SW 1271 (cell line): ENCODE data around the gene SNRPD3.
"Not testable (repeated sequence)": the region's sequence is repeated elsewhere in the genome, so short reads cannot be mapped to it uniquely, and the experiment has no call there.

Experiments
- DNase-seq, 2 experiments: peaks; one replicate each; lab custom pipeline; 2025; lab: John Stamatoyannopoulos, UW

The SNRPD3 gene

DNA sequence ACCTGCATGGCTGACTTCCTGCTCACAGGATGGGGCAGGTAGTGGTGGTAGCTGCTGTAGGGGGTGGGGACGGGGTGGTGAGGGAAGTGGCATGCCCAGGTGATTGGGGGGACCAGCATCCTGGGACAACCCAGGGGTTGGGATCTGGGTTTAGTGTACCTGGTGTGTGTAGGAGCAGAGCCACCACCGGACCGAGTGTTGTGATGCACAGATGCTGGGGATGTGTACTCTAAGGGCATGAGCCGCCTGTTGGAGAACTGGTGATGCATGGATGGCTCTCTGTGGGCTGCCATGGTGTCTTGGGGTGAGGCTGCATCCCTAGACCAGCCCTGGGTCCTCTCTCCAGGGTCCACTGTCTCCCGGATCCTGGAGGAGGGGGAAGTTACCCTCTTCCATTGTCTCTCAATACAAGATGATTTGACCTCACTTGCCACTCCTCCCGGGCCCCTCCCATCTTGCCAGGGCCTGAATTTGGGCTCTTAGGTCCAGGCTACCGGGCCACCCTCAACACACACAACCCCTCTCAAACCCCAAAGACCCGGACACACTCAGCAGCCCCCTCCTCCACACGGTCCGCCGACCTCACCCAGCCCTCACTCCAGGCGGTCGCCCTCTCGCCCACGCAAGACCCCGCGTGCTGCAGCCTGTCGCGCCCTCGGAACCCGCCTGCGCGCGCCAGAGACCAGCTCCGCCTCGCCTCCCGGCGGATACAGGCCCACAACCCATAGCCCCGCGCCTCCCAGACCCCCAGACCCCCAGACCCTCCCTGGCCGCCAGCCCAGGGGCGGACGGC is 36.5 kb downstream of the SNRPD3 start:
- no peak for DNase-seq

DNA sequence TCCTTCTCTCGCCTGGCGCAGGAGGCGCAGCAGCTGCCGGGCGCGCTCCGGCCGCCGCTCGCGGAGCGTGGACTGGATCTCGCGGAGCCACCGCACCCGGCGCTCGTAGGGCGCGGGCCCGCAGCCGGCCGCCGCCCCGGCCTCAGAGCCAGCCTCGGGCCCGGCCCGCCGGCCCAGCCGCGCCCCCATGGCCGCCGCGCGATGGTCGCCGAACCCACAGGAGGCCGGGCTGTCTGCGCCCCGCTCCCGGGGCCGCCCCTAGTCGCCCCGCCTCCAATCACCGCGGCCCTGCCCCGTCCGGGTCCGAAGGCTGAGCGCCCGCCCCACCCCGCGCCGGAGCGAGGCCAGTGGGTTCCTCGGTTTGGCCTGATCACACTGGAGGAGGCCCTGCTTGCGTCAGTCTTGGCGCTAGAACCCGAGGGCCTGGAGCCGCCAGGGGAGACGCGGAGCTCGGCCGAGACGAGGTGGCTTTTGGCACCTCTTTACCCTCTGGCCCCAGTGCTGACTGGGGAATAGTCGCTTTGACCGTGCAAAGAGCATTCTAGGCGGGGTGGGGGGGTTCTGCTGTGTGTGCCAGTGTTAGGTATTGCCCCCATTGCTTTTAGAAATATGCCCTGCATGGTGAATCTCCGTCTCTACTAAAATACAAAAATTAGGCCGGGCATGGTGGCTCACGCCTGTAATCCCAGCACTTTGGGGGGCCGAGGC is 37.2 kb downstream of the SNRPD3 start, which contains the start of gene LRRC75B:
Gene LRRC75B (minus strand): TSS at position 223 of the 708 bp plus-strand sequence. CDS start 34 bp downstream, at position 189.
- DNase-seq, result peak; percentile 24 to 45

DNA sequence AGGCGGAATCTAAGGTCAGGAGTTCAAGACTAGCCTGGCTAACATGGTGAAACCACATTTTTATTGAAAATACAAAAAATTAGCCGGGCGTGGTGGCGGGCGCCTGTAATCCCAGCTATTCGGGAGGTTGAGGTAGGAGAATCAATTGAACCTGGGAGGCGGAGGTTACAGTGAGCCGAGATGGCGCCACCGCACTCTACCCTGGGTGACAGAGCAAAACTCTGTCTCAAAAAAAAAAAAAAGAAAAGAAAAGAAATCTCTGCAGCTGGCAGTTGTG is 37.7 kb downstream of the SNRPD3 start:
- not testable (repeated sequence) for DNase-seq

DNA sequence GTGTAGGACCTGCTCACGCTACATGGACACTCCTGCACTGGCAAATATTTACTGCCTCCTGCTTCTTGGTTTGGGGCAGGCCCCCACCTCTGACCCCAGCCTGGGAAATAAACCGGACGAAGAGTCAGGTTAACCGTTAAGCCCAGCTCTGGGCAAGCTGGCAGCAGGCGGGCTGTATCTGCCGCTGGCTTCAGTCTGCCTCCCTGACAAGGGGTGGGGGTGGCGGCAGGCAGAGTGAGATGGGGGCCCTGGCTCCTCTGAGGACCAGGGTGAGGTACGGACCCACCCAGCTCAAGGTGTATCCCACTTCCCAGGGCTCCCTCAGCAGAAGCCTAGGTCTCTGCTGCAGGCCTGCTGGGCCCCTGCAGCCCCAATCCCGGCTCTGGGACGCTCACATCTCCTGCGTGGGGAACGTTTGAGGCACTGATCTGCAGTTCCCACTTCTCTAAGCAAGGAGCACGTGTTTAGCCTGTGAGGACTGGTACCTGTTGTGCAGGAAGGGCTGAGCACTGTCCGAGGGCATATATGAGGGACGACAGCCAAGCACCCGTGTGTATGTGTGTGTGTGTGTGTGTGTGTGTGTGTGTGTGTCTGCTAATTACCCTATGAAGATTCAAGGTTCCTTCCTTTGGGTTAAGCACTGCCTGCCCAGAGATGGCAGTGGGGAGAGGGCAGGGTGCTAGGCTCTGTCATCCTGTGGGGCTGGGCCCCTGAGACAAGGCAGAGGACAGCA is 38.2 kb downstream of the SNRPD3 start:
- DNase-seq, result no peak

DNA sequence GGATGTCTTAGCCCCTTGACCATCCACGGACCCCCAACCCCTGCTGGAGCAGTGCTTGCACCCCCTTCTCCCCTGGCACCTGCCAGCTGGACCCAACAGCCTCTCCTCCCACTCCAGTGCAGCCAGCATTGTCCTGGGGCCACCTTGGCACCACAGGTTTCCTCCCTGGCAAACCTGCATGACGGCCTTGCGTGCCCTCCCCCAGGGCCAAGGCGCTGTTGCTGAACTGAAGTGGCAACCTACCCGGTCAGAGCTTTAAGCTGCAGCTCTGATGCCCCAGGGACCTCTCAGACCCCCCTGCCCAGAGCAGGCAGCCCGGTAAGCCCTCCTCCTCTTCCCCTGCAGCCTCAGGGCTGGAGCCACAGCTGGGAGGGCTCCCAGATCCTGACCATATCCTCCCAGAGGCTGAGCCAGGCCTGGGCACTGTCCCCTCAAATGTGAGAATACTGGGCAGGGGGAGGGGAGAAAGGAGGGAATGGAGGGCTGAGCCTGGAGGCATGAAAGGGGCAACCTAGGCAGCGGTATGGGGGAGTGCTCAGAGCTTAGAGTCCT is 38.8 kb downstream of the SNRPD3 start:
- no peak for DNase-seq

DNA sequence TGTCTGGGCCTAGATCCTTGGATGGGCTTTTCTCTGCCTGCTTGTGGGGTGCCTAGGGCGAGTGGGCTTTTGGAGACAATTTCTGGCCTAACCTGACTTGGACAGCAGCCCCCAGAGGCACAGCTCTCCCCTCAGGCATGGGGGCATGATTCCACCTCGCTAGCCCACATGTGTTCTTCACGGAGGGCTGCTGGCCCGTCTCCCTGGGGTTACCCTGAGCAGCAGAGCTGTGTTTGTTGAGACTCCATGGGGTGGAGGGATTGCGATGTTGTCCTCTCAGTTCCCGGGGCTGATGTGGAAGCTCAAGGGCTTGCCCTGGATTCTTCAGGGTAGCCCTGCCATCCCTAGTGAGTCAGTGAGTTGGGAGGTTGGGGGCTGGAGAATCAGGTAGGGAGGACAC is 39.4 kb downstream of the SNRPD3 start:
- DNase-seq, result no peak

DNA sequence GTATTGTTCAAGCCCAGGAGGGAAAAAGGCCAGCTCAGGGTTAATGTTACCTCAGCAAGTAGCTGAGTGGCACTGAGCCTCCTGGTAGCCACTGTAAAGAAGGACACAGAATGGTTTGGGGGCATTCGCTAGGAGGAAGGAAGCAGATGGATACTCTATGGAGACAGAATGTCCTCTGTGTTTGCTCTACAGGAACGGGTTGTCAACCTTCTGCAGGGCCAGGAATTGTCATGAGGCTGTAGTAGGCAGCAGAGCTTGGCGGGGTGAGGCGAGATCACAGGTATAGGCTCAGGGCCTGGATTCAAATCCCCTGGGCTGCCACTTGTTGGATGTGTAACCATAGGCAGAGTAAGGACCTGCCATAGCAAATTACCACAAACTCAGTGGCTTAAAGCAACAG is 40.1 kb downstream of the SNRPD3 start:
- no peak for DNase-seq

DNA sequence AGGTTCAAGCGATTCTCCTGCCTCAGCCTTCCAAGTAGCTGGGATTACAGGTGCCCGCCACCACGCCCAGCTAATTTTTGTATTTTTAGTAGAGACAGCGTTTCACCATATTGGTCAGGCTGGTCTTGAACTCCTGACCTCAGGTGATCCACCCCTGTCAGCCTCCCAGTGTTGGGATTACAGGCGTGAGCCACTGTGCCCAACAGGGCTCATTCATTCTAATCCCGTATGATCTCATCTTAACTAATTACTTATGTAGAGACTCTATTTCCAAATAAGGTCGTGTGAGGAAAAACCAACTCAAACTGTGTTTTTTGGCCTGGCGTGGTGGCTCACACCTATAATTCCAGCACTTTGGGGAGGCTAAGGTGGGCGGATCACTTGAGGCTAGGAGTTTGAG is 41.3 kb downstream of the SNRPD3 start:
- DNase-seq, result not testable (repeated sequence)

DNA sequence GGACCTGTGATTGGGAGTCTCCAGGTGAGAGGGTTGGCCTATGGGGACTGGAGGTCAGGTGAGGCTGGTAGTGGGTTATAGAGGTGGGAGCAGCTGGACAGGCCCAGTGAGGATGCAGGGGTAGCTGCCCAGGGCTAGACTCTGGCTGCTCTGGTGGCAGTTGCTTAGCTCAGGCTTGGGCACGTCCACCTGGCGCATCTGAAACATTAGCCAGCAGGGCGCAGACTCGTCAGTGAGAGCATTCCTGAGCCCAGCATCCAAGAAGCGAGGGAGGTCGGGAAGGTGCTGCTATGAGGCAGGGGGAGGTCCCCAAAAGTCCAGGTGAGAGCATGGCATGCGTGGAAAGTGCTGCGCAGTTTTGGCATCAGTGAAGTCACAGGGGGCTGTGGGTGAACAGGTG is 43.7 kb downstream of the SNRPD3 start:
- DNase-seq, result no peak

DNA sequence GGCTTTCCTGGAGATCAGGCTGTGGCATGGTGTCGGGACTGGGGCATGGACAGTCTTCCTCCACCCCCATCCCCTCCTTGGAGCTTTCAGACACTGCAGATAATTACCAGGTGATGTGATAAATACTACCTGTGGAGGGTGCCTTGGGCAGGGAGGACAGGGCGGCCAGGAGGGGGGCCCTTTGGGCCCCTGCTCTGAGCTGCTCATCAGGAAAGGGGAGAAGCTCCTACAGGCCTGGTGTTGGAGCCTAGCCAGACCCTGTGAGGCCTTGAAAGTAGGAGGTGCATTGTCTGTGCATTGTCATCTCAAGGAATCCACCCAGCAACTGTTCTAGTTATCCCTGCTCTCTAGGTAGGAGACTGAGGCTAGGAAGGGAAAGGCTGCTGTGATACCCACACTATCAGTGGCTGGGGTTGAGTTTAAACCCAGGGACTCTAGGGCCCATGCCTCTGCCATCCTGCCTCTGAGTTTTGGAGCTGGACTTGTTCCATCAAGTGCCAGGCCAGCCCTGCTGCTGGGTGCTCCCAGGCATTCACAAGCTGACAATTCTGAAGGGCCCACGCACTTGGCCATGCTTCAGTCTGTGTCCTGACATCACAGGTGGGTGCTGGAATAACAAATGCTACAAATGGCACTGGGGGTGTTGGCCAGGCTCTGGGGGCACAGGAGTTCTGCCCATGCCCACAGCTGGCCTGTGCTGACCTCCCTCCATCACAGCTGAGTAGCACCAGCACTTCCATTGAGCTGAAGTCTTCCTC is 44.3 kb downstream of the SNRPD3 start:
- not testable (repeated sequence) for DNase-seq

DNA sequence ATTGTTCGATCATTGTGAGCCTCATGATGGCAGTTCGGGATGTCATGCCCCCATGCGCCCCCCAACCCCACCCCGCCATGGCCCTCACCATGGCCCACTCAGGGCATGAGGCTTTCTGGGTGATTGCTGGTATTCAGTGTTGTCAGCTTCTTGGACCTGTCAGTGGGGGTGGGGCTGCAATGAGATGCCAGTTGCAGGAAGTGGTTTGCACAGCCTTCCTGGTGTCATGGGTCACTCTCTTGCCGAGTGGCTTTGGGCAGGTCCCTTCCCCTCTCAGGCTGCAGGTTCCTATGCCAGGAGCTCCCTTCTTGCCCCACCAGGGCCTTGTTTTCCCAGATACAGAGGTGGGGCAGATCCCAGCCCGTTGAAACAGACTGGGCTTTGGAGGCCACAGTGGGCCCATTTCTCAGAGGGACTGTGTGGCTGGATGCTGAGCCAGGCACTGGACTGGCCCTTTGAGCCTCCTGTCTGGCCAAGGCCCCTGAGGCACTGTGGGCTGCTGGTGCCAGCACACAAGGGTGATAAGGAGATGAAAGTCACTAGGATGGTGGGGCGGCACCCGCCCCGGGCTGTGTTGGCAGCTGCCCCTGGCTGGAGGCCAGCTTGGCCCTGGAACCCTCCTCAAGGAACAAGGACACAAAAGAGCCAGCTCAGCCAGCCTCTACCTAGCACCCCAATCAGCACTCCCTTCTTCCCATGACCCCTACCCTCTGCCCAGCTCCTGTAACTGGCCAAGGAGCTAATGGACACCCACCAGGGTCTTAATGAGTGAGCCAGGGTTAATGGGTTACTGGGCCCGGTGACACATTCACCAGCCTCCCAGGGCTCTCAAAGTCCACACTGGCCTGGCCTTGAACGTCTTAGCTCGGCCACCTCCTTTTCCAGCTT is 45.7 kb downstream of the SNRPD3 start:
- no peak for DNase-seq

DNA sequence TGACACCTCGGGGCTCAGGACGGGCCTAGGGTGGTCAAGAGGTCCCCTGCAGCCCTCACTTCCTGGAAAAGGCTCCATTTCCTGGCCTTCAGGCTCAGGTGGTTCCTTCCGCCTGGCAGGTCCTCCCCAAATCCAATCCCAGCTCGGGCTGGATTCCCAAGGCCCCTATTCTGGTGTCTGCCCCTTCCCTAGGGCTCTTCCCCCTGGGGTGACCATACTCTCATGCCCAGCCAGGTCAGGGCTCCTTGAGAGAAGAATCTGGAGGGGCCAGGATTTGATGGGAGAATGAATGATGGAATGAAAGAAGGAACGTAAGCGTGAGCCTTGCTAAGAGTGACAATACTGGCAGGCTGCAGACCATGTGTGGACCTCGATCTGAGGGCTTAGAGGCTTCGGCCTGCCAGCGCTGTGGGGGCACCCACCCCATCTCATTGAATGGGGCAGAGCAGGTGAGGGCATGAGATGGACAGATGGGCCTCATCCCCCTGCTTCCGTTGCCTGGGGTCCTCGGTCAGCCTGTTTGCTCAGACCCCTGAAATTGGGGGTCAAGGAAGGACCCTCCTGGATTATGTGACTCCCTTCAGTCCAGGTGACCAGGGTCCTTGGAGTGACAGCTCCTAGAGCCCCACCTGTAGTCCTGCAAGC is 46.4 kb downstream of the SNRPD3 start:
- DNase-seq, result not testable (repeated sequence)

DNA sequence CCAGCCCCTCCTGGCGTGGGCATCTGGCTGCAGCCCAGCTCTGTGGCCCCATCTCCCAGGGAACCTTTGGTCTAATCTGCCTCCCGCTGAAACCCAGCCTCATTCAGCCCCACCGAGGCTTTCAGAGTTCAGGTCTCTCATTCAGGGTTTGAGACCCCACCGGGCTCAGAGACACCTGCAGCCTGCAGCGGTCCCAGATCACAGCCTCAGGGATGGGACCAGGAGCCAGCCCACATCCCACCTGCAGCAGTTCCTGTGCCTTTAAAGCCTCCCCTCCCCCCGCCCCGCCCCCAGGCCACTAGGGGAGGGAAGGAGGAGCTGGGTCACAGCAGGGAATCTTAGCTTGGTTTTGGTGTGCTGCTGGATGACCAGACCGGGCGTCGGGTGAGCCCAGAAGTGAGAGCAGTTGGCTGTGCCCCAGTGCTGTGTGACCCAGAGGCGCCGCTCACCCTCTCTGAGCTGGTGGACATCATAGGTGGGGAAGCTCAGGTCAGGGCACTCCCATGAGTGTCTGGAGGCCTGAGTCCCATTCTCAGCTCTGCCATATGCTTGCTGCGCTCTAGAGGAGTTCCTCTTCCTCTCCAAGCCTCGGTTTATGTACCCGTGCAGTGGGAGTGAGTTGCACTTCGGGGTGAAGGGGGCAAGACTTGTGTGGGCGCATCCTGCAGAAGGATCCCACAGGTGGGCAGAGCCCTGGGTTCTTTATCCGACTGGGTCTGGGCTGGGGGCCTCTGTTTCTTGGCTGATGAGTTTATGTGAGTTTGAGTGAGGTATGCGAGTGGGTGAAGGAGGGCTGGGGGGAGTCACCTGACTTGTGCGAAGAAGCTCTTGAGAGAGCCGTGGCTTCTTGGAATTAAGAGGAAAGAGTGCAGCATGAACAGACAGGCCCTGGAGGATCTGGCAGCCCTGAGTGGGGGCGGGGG is 47.3 kb downstream of the SNRPD3 start, which contains the start of gene GGT1:
Gene GGT1 (plus strand): TSS at position 347 of the 923 bp plus-strand sequence. CDS start 7,889 bp downstream, outside the sequence.
- not testable (repeated sequence) for DNase-seq

DNA sequence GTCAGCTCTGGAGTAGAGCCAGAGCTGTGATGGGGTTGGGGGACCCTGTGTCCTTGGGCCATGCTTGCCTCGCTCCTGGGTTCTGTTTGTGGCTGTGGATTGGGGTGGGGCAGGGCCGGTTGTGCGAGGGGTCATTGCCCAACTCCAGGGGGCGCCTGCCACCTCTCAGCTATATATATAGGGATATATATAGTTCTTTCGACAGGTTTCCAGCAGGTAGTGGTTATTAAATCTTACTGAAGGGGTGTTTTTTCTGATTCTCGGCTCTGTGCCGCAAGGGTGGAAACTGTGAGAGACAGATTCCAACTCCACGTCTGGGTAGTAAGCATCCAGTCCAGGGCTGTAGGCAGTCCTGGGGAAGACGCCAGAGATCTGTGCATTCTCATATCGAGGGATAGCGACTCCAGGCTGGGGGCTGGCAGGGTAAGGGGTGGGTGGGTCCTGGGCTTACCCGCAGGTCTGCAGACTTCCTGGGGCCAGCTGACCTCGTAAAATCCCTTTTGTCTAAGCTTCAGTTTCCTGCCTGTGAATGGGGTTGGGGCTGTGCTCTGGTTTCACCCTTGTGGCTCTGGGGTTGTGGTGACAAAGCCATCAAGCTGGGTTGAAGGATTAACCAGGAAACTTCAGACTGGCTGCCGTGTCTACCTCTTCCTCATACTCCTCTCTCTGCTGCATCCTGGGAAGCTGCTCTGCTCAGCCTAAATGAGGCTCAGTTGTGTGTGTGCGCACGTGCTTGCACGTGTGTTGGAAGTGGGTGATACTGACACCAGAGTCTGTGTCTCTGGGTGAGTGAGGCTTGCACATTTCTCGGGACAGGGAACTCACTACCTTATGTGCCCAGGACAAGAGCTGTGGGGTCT is 48.2 kb downstream of the SNRPD3 start:
- DNase-seq, result not testable (repeated sequence)

DNA sequence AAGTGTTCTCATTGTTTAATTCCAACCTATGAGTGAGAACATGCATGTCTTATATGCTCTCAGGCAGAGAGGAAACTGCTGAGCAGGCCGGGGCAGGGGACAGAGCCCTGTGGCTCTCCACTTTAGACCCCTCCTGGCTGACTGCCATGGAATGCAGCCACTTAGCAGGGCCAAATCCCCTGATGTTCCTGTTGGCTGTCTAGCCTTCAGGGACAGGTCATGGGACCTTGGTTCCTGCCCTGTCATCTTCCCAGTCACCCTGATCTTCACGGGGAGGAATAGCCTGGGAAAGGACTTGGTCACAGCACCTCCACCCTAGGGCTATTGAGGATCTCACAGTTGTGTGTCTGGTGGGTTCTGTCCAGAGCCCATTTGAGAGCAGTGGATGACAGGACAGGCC is 50.5 kb downstream of the SNRPD3 start:
- not testable (repeated sequence) for DNase-seq

DNA sequence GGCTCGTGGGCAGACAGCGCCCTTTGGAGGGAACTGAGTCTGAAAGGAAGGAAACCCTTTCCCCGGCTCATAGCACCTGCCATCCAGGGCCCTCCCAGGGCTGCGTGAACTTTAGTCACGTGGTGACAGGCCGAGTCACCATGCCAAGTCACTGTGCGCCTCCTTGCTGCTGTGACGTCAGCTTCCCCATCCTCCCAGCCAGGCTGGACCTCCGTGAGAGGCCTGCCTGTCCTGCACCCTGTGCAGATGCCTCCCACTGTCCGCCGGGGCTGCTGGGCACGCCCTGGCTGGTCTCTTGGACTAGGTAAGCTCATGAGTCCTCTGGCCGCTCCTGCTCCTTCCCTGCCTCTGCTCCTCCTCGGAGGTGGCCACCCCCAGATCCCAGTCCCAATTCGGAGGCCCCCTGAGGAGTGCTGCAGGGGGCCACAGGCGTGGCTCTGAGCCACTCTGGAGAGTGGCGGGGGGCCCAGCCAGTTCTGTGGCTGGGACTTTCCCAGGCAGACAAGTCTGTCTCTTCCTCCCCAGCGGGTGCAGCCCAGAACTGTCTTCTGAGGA is 51.7 kb downstream of the SNRPD3 start:
- DNase-seq, result not testable (repeated sequence)

DNA sequence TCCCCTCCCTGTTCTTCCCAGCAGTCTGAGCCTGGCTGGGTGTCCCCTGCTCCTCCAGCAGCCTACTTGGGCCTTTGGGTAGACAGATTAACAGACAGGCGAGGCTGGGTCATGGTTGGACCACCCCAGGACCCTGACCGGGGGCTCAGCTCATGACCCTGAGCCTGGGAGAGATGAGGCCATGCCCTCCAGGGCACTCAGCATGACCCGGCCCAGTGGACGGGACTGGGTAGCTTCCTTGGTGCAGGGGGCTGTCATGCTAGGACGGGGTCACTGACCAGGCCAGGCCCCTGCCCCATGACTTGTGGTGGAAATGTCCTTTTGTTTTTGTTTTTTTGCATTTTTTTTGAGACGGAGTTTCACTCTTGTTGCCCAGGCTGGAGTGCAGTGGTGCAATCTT is 52.5 kb downstream of the SNRPD3 start:
- DNase-seq, result not testable (repeated sequence)

DNA sequence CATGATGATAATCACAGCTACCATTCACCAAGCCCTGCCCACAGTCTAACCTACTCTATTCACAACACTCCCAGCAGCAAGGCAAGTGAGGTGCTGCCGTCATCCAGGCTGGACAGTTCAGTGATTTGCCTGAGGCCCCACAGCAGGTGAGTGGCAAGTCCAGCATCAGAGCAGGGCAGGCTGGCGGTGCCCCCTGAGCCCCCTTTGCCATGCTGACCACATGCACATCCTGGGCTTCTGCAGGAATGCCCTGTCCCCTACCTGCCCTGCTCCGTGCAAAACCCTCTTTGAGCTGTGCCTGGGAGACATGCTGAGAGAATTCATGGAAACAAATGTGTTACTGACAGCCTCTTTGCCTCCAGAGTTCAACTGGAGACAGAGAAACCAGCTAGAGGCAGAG is 54.1 kb downstream of the SNRPD3 start:
- not testable (repeated sequence) for DNase-seq
